AG04449 (cell line): Measurements from ENCODE around the gene TNKS1BP1.

Experiments used
- CTCF ChIA-PET: fragments of 350-600 bp; formaldehyde crosslinking; extraction: SDS; loops from one replicate; lab custom pipeline; 2021; ENCODE audit warnings: antibody characterized with exemption; lab: Yijun Ruan, JAX
- POLR2A ChIA-PET: fragments of 400-600, 350-600 bp; formaldehyde crosslinking; extraction: SDS; loops from one replicate; lab custom pipeline; 2020; ENCODE audit warnings: antibody characterized with exemption, inconsistent platforms; lab: Yijun Ruan, JAX
- DNase-seq: peaks from one replicate; pipeline ENCODE4 v3.0.0-alpha.2; 2010; ENCODE audit warnings: low read depth, low spot score
- H3K4me3 ChIP-seq: 2 replicates; pipeline ENCODE4 v1.5.1; 2011; ENCODE audit warnings: low read depth, mild to moderate bottlenecking, control low read depth, low read length
- TF ChIP-seq, protein P1 (sequence below): IDR thresholded peaks from one replicate; pipeline ENCODE4 v1.5.1; 2011; ENCODE audit warnings: mild to moderate bottlenecking, moderate library complexity, low read length, control low read depth, inconsistent platforms; ENCODE audit not compliant: insufficient read depth; ENCODE audit errors: missing control alignments

The TNKS1BP1 gene

DNA sequence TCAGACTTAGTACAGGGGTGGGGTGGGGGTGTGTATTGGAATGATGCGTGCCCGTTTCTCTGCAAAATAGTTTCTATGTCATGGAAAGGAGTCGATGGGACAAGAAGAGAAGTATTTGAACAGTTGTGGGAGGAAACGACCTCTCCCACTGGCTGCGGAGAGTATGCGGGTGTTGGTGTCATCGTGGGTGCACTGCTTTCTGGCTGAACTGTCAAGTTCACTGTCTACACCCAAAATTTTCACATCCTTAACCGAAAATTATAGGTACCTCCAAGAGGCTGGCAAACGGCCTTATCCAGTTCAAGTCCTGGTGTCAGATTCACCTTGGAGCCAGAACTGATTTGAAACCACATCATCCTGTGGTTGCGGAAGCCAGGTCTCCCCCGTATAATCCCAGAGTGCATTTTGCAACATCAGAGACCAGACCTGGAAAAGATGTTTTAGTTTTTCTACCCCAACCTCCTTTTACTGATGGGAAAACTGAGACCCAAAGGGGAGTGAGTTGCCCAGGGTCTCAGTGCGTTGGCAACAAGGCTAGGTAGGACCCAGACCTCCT is 11.4 kb upstream of the TNKS1BP1 start:
- TF ChIP-seq, protein P1, sequence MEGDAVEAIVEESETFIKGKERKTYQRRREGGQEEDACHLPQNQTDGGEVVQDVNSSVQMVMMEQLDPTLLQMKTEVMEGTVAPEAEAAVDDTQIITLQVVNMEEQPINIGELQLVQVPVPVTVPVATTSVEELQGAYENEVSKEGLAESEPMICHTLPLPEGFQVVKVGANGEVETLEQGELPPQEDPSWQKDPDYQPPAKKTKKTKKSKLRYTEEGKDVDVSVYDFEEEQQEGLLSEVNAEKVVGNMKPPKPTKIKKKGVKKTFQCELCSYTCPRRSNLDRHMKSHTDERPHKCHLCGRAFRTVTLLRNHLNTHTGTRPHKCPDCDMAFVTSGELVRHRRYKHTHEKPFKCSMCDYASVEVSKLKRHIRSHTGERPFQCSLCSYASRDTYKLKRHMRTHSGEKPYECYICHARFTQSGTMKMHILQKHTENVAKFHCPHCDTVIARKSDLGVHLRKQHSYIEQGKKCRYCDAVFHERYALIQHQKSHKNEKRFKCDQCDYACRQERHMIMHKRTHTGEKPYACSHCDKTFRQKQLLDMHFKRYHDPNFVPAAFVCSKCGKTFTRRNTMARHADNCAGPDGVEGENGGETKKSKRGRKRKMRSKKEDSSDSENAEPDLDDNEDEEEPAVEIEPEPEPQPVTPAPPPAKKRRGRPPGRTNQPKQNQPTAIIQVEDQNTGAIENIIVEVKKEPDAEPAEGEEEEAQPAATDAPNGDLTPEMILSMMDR = no peak
- no peak for DNase-seq
- CTCF ChIA-PET = interaction anchor here (2.1 to 4.7 kb wide), 3 partner anchors 11 to 191 kb away, joined by 7 to 35 read pairs (median 15); no protein-coding TSS in a partner anchor
- peak overlapping the region; percentile 78 for H3K4me3 ChIP-seq
- POLR2A ChIA-PET = interaction anchor here (1.0 to 2.3 kb wide), 4 partner anchors 11 to 42 kb away, joined by 3 to 20 read pairs (median 3); partner anchors contain the start of gene TNKS1BP1

DNA sequence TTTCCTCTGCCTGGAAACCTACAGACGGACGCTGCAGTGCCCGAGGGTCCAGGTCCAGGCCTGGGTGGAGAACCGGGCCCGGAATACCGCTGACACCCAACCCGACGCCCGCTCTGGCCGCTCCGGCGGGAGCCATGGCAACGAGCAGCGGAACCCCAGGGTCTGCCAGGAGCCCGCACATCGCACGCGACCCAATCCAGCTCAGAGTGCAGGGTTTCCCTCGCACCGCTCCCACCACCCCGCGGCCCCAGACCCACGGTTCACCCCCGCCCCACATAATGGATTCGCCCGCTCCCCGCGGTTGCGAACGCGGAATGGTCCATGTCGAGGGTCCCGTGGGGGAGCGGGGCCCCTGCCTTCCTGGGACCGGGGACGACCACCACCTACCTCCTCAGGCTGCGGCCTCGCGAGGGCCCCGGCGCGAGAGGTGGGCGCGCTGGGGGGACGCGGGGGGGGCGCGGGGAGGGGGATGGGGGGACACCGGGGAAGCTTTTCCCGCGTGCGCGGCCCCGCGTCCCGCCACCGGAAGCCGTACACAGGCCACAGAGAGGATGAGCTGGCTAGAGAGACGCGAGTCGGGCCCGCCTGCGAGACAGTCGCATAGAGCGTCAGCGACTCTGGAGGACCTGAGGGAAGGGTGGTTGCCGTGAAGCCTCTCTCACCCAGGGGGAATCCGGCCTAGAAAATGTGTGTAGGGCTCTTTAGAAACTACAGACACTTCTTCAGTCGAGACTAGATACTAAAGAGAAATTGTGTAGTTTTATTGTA is 10.8 kb upstream of the TNKS1BP1 start, which contains the start of gene SSRP1:
TSS of gene SSRP1 (minus strand) at position 550 of the 768 bp plus-strand sequence. CDS start 771 bp downstream, outside the sequence.
- TF ChIP-seq, protein P1 = no peak
- ChIA-PET POLR2A (interaction anchor here (1.0 to 2.3 kb wide), 4 partner anchors 10 to 41 kb away, joined by 3 to 20 read pairs (median 3); partner anchors contain the start of gene TNKS1BP1), CTCF (interaction anchor here (0.8 to 3.8 kb wide), 5 partner anchors 10 to 495 kb away, joined by 3 to 15 read pairs (median 4); partner anchors contain the start of gene TNKS1BP1)
- peak within 1 kb of the TSS; percentile 78 for H3K4me3 ChIP-seq
- DNase-seq = no peak

DNA sequence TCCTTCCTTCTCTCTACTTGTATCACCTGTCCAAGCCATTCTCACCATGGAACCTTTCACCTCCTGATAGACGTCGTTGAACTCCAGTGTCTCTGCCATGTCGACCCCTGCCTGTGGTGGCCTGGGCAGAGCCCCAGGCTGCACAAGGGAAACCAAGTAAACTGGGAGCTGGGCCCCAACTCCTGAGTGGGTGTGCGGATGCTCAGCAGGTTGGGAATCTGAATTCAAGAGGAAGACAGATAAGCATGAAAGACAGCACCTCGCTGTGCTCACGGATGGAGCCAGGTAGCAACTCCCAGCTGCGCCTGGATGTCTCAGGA is 10.2 kb upstream of the TNKS1BP1 start:
- TF ChIP-seq, protein P1 = no peak
- ChIA-PET POLR2A (interaction anchor here (2.3 kb wide), 1 partner anchor 9 kb away, joined by 20 read pairs; the partner anchor contains the start of gene TNKS1BP1), CTCF (interaction anchor here (0.8 to 3.8 kb wide), 5 partner anchors 10 to 494 kb away, joined by 3 to 15 read pairs (median 4); partner anchors contain the start of gene TNKS1BP1)
- H3K4me3 ChIP-seq = peak overlapping the region; percentile 78
- DNase-seq = no peak

DNA sequence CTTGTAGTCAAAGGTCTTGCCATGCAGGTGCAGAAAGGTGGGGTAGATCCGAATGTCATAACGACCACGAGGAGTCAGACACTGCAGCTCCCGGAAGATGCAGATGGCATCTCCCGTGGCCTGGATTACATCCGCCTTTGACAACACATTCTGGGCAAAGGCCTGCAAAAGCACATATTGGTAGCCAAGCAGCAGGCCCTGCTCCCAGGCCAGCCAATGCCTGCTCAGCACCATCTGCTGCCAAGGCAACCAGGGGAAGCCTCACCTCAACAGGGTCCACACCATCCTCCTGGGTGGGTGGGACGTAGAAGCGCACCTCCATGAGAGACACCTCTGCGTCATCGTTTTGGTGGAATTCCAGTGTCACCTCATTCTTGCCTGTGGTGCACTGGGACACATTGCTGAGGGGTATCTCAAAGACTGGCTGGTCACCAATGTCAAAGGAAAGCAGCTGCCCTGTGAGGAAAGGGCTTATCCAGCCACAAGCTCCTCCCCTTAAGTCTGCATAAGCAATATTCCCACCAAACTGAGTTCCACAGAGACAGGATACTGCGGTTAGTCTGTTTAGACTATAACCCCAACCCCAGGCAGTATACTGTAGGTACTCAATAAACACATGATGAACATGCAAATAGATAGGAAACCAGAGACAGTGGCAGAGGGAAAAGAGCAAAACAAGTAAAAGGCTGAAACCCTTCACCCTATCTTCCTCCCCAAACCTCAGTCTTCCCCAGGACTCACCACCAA is 8.1 kb upstream of the TNKS1BP1 start:
- TF ChIP-seq, protein P1 = no peak
- DNase-seq = no peak
- no peak overlapping the region for H3K4me3 ChIP-seq
- ChIA-PET CTCF (interaction anchor here (0.8 to 2.7 kb wide), 5 partner anchors 13 to 308 kb away, joined by 3 to 15 read pairs (median 3); partner anchors contain the start of gene RTN4RL2), POLR2A (no interaction called here)

DNA sequence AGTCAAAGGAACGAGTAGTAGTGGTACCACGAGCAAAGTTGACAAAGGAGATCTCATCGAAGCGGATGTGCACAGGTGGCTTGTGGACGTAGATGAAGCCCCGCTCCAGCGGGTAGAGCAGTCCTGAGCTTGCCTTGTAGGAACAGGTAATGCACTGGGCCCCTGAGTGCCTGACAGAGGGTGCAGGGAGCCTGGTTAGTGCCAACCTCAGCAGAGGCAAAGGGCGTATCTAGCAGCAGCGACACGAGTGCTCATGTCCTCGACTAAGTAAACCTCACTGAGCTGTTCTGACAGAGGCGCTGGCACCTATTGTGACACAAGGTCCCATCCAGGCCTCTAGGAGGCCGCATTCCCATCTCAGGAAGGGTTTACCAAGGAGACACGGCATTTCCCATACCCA is 7.0 kb upstream of the TNKS1BP1 start:
- H3K4me3 ChIP-seq = no peak overlapping the region
- DNase-seq = no peak
- ChIA-PET POLR2A (no interaction called here), CTCF (interaction anchor here (1.3 to 1.6 kb wide), 2 partner anchors 16 to 162 kb away, joined by 4 to 5 read pairs; no protein-coding TSS in a partner anchor)
- TF ChIP-seq, protein P1 = no peak
